Sigmoid colon (tissue), 7 donors: ENCODE measurements around the gene TRMT61B. TPM values are rescaled to one million over a fixed set of nuclear protein-coding genes. Genes with fewer than 3 reads are reported as not detected.
A peak's percentile ranks its signal among the peaks of the same experiment; 100 is the strongest.

ENCODE experiments used
- DNase-seq: peaks from one replicate; pipeline ENCODE4 v3.0.0-alpha.2; 2019
- H3K27ac ChIP-seq, 4 donors: fragments of 200-600 bp; sonication (generic); one replicate each; pipeline ENCODE4 v1.5.1; 2016 to 2019; ENCODE audit warnings: mild to moderate bottlenecking in 1 of 4
- H3K27me3 ChIP-seq, 3 donors: fragments of 200-600 bp; sonication (generic); one replicate each; pipeline ENCODE4 v1.5.1; 2019; ENCODE audit warnings: mild to moderate bottlenecking in 1 of 3
- H3K36me3 ChIP-seq, 4 donors: fragments of 200-600 bp; sonication (generic); one replicate each; pipeline ENCODE4 v1.5.1; 2016 to 2019
- H3K4me1 ChIP-seq, 4 donors: fragments of 200-600 bp; sonication (generic); one replicate each; pipeline ENCODE4 v1.5.1; 2017 to 2019
- H3K4me3 ChIP-seq, 4 donors: fragments of 200-600 bp; sonication (generic); one replicate each; pipeline ENCODE4 v1.5.1; 2017 to 2019; ENCODE audit warnings: mild to moderate bottlenecking in 2 of 4, moderate library complexity in 1 of 4
- H3K9me3 ChIP-seq, 4 donors: fragments of 200-600 bp in 3 of 4; sonication (generic) in 3 of 4; one replicate each; pipeline versions ENCODE4 v1.5.1 to v1.6.1; 2013 to 2019
- CTCF ChIP-seq, 4 experiments: fragments of 450-650 bp in 3 of 4; fragments of 200-600 bp in 1 of 4; IDR thresholded peaks; one replicate each; pipeline ENCODE4 v1.5.1; 2016 to 2019; ENCODE audit warnings: antibody characterized with exemption in 4 of 4, mild to moderate bottlenecking in 3 of 4, moderate library complexity in 2 of 4
- EP300 ChIP-seq, 4 donors: sonication (generic); formaldehyde crosslinking; IDR thresholded peaks; one replicate each; pipeline ENCODE4 v1.6.1; 2017; ENCODE audit warnings: antibody characterized with exemption in 4 of 4
- POLR2A ChIP-seq, 2 donors: fragments of 450-650 bp; IDR thresholded peaks; one replicate each; pipeline ENCODE4 v1.6.1; 2016; ENCODE audit warnings: antibody characterized with exemption in 2 of 2, mild to moderate bottlenecking in 2 of 2, moderate library complexity in 2 of 2
- POLR2AphosphoS5 ChIP-seq, 4 donors: sonication (generic); formaldehyde crosslinking; IDR thresholded peaks; one replicate each; pipeline ENCODE4 v1.6.1; 2017; ENCODE audit warnings: antibody characterized with exemption in 4 of 4
- WGBS, 2 donors: extraction: QIAGEN DNeasy Blood & Tissue Kit; methylation state at CpG; one replicate each; pipeline ENCODE4 v1.1.7; 2013; 5-methylcytosine and 5-hydroxymethylcytosine counted together
- intact Hi-C: fragments of 100-400 bp; cut with DNase I; formaldehyde crosslinking; loops from one replicate; pipeline ENCODE4 v1.15.1; 2023
- polyA plus RNA-seq, 3 donors: library from polyadenylated mRNA; stranded (reverse); fragments of 200-250 nt; gene quantifications; one replicate each; pipeline ENCODE4 v1.2.3, GENCODE V29; 2013
- small RNA-seq, 3 donors: library from RNA; depleted of rRNA; stranded (forward); fragments of <200 nt; gene quantifications; one replicate each; pipeline ENCODE3, GENCODE V24; 2016
- total RNA-seq, 4 donors: library from RNA; depleted of rRNA; stranded (reverse); fragments of >200 nt; gene quantifications; one replicate each; pipeline ENCODE4 v1.1.0, GENCODE V29; 2016
- donor health status: healthy with polysubstance abuse.
- donor health status: Bipolar disorder and iron deficiency.
- donor health status: healthy.

Gene TRMT61B
- total and polyA plus RNA-seq, 7 donors, result 8.6 to 16.8 (median 11.4) TPM

DNA sequence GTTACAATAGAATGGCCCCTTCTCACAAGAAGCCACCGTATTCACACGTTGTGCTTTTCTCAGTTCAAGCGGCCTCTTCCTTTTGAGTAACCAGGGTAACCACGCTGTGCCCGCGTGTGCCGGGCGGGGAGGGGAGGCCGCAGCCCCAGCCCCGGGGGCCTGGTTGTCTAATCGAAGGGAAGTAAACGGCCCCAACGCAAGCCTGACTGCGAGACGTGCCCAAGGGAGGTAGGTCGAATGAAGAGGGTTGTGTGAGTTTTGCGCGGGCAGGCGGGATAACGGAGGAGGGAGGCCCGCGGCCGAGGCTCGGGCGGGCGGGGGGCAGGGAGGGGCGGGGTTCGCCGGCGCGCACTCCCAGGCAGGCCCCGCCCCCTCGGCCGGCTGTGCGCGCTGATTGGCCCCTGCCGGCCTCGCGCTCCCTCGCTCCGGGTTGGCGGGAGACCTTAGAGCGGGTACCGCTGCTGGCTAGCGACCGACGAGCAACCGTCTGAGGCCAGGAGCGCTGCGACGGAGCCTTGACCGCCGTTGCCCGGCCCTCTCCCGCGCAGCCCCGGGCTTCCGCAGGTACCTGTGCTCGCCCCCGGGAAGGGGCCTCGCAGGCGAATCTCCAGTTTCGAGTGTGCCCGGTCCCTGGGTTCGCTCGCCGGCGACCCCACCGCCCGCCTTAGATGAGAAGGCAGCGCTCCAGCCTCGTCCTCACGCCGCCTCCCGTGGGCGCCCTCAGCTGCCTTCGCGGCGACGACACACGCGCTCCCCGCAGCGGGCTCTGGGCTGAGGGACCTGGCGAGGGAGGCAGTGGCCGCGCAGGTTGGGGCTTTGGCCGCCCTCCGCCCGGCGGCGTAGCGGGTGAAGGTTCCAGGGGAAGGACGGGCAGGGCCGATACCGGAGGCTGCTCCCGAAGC is 59.5 kb downstream of the TRMT61B start, which contains the start of gene SPDYA:
Gene SPDYA, plus strand, starts transcription at position 451 of the 902 bp plus-strand sequence. CDS start 5,181 bp downstream, outside the sequence.
- Histone ChIP-seq H3K4me1 (peaks cover 0 to 22% (median 14%) of the 10 kb centered on the region in 4 donors), H3K4me3 (peak within 1 kb of the TSS; percentile 27 to 56 (median 49)), H3K9me3 (no peaks in the 10 kb centered on the region), H3K27me3 (no peaks in the 10 kb centered on the region), H3K36me3 (peaks cover 0 to 11% (median 6%) of the 10 kb centered on the region in 4 donors), H3K27ac (peak within 1 kb of the TSS; percentile 32 to 54 (median 52))
- WGBS, 2 donors, result 6 to 7% methylated on average over 97 of the region's 97 CpGs
- intact Hi-C loops, result loop anchor here (5.0 kb wide), 2 partner anchors 62 to 243 kb away; partner anchors contain the start of gene TRMT61B
- peak; percentile 86 for DNase-seq
- TF ChIP-seq POLR2AphosphoS5 (IDR thresholded peaks at IDR 0.05), result peak in 3 of 4 donors; percentile 17 to 59 (median 35)
- TF ChIP-seq CTCF (IDR thresholded peaks at IDR 0.05), result no peak
- TF ChIP-seq POLR2A (IDR thresholded peaks at IDR 0.05), result no peak
- TF ChIP-seq EP300 (IDR thresholded peaks at IDR 0.05), result no peak

- intact Hi-C loops, result loop anchor here (5.0 kb wide), 2 partner anchors 62 to 243 kb away; partner anchors contain the start of gene TRMT61B
- WGBS, 2 donors, result 47 to 64% methylated on average over 10 of the region's 10 CpGs
- TF ChIP-seq POLR2AphosphoS5 (IDR thresholded peaks at IDR 0.05) (no peak), EP300 (IDR thresholded peaks at IDR 0.05) (no peak), POLR2A (IDR thresholded peaks at IDR 0.05) (no peak), CTCF (IDR thresholded peaks at IDR 0.05) (no peak)
- Histone ChIP-seq H3K36me3 (peaks cover 2 to 18% (median 8%) of the 10 kb centered on the region in 4 donors), H3K27me3 (no peaks in the 10 kb centered on the region), H3K4me1 (peaks cover 0 to 22% (median 14%) of the 10 kb centered on the region in 4 donors), H3K4me3 (peak overlapping the region in 3 of 4 donors; percentile 45 to 56 (median 53)), H3K9me3 (no peaks in the 10 kb centered on the region), H3K27ac (peak overlapping the region in 3 of 4 donors; percentile 32 to 54 (median 53))
- DNase-seq, result no peak
These were observed 60.2 kb downstream of the TRMT61B start for GRCh38 chr2:28809927-28810326.

GRCh38 chr2:28802975-28803429 is 67.1 kb downstream of the TRMT61B start:
- peak overlapping the region in 3 of 4 donors; percentile 26 to 46 (median 28) for H3K27ac ChIP-seq
- H3K4me1 ChIP-seq, result peaks cover 0 to 22% (median 12%) of the 10 kb centered on the region in 4 donors
- 77 to 83% methylated on average over 4 of the region's 4 CpGs for WGBS, 2 donors
- no peak for TF ChIP-seq POLR2AphosphoS5 (IDR thresholded peaks at IDR 0.05)
- no peak for TF ChIP-seq CTCF (IDR thresholded peaks at IDR 0.05)
- no peak for TF ChIP-seq EP300 (IDR thresholded peaks at IDR 0.05)
- TF ChIP-seq POLR2A (IDR thresholded peaks at IDR 0.05), result no peak
- no peak overlapping the region for H3K4me3 ChIP-seq
- H3K9me3 ChIP-seq, result no peaks in the 10 kb centered on the region
- H3K27me3 ChIP-seq, result no peaks in the 10 kb centered on the region
- intact Hi-C loops, result no loop called here
- H3K36me3 ChIP-seq, result peaks cover 9 to 72% (median 15%) of the 10 kb centered on the region in 4 donors
- DNase-seq, result no peak

GRCh38 chr2:28801726-28802125 is 68.4 kb downstream of the TRMT61B start:
- intact Hi-C loops, result no loop called here
- H3K36me3 ChIP-seq, result peaks cover 9 to 84% (median 14%) of the 10 kb centered on the region in 4 donors
- no peak for DNase-seq
- 88 to 92% methylated on average over 3 of the region's 3 CpGs for WGBS, 2 donors
- peaks cover 0 to 22% (median 12%) of the 10 kb centered on the region in 4 donors for H3K4me1 ChIP-seq
- H3K27me3 ChIP-seq, result no peaks in the 10 kb centered on the region
- peak overlapping the region in 1 of 4 donors; percentile 46 for H3K27ac ChIP-seq
- TF ChIP-seq POLR2AphosphoS5 (IDR thresholded peaks at IDR 0.05) (no peak), POLR2A (IDR thresholded peaks at IDR 0.05) (no peak), CTCF (IDR thresholded peaks at IDR 0.05) (no peak), EP300 (IDR thresholded peaks at IDR 0.05) (no peak)
- no peaks in the 10 kb centered on the region for H3K9me3 ChIP-seq
- H3K4me3 ChIP-seq, result no peak overlapping the region

Small RNA genes lying within 50 kb of the gene (small RNA-seq; reads per million reads assigned to genes)
- gene SNORD92, result 323 to 575 (median 335) reads per million in 3 donors

Other genes starting within 250 kb of the TRMT61B start
- 100 to 1,000 TPM; 446 to 567 (median 515) TPM for gene PPP1CB, start 118.5 kb downstream of the TRMT61B start, total RNA-seq
- 100 to 1,000 TPM in 2 of 3 donors, 10 to 100 TPM in 1; 88.7 to 136 (median 112) TPM for gene PPP1CB, start 118.5 kb downstream of the TRMT61B start, polyA plus RNA-seq
- gene SPDYA, start 59.5 kb downstream of the TRMT61B start, total RNA-seq, result 1 to 10 TPM in 2 of 4 donors, under 1 TPM in 2; 0.66 to 2.2 (median 1.0) TPM
- 1 to 10 TPM in 1 of 3 donors, under 1 TPM in 1, not detected in 1; 0.13 to 1.2 TPM for gene SPDYA, start 59.5 kb downstream of the TRMT61B start, polyA plus RNA-seq
- 10 to 100 TPM; 24.9 to 45.3 (median 36.1) TPM for gene WDR43, start 24.4 kb upstream of the TRMT61B start, total RNA-seq
- gene WDR43, start 24.4 kb upstream of the TRMT61B start, polyA plus RNA-seq, result 10 to 100 TPM in 2 of 3 donors, 1 to 10 TPM in 1; 8.4 to 18.5 (median 13.2) TPM
- gene TOGARAM2, start 111.0 kb upstream of the TRMT61B start, total RNA-seq, result 1 to 10 TPM in 2 of 4 donors, under 1 TPM in 2; 0.28 to 3.2 (median 1.8) TPM
- under 1 TPM in 1 of 3 donors, not detected in 2; 0.23 TPM for gene TOGARAM2, start 111.0 kb upstream of the TRMT61B start, polyA plus RNA-seq
- under 1 TPM in 2 of 4 donors, not detected in 2; under 0.01 to 0.14 TPM for gene PCARE, start 204.2 kb upstream of the TRMT61B start, total RNA-seq
- gene PCARE, start 204.2 kb upstream of the TRMT61B start, polyA plus RNA-seq, result not detected
- 10 to 100 TPM; 68.5 to 94.6 (median 80.7) TPM for gene CLIP4, start 245.1 kb upstream of the TRMT61B start, total RNA-seq
- 1 to 10 TPM; 1.8 to 8.4 (median 5.0) TPM for gene CLIP4, start 245.1 kb upstream of the TRMT61B start, polyA plus RNA-seq